Prostate gland (tissue), 2 donors: ENCODE results near the gene FGFRL1. TPM values are rescaled to one million over a fixed set of nuclear protein-coding genes. Genes with fewer than 3 reads are reported as not detected.
"Not testable (repeated sequence)": the region's sequence is repeated elsewhere in the genome, so short reads cannot be mapped to it uniquely, and the experiment has no call there.

Source experiments
- DNase-seq: peaks from one replicate; pipeline ENCODE4 v3.0.0-alpha.2; 2019; ENCODE audit warnings: low spot score
- H3K27ac ChIP-seq, 2 donors: fragments of 200-600 bp; sonication (generic); 2 replicates each; pipeline ENCODE4 v1.5.1; 2017 to 2019
- H3K27me3 ChIP-seq: fragments of 200-600 bp; sonication (generic); replicated peaks from 2 replicates; pipeline ENCODE4 v1.5.1; 2019; ENCODE audit not compliant: insufficient read depth
- H3K36me3 ChIP-seq, 2 donors: fragments of 200-600 bp; sonication (generic); 1 replicate in 1 of 2; 2 replicates in 1 of 2; pipeline versions ENCODE4 v1.5.1 to v1.8.1; 2017 to 2019
- H3K4me1 ChIP-seq: fragments of 200-600 bp; sonication (generic); replicated peaks from 2 replicates; pipeline ENCODE4 v1.5.1; 2019
- H3K4me3 ChIP-seq, 2 donors: fragments of 200-600 bp; sonication (generic); 2 replicates each; pipeline ENCODE4 v1.5.1; 2017 to 2019
- H3K9me3 ChIP-seq: fragments of 200-600 bp; sonication (generic); 2 replicates; pipeline ENCODE4 v1.5.1; 2017
- CTCF ChIP-seq, 4 experiments: fragments of 200-600 bp in 2 of 4; fragments of 450-650 bp in 2 of 4; sonication (generic) in 2 of 4; IDR thresholded peaks; 1 replicate in 3 of 4; 2 replicates in 1 of 4; pipeline ENCODE4 v1.5.1; 2016 to 2019; ENCODE audit warnings: antibody characterized with exemption in 4 of 4, mild to moderate bottlenecking in 2 of 4, moderate library complexity in 2 of 4
- POLR2A ChIP-seq: fragments of 450-650 bp; IDR thresholded peaks from one replicate; pipeline ENCODE4 v1.6.1; 2016; ENCODE audit warnings: antibody characterized with exemption, mild to moderate bottlenecking
- POLR2AphosphoS5 ChIP-seq: sonication (generic); formaldehyde crosslinking; IDR thresholded peaks from one replicate; pipeline ENCODE4 v1.6.1; 2017; ENCODE audit warnings: antibody characterized with exemption
- WGBS: methylation state at CpG from one replicate; pipeline ENCODE4 v1.1.5; 2018; 5-methylcytosine and 5-hydroxymethylcytosine counted together
- intact Hi-C: fragments of 100-400 bp; cut with DNase I; formaldehyde crosslinking; loops from one replicate; pipeline ENCODE4 v1.14.2; 2022
- total RNA-seq, 2 donors: library from RNA; depleted of rRNA; stranded (reverse); fragments of >200 nt; gene quantifications; one replicate each; pipeline ENCODE4 v1.1.0, GENCODE V29; 2016

The FGFRL1 gene
- total RNA-seq, 2 donors from 2014 or later, result 26.6 to 29.4 TPM

GRCh38 chr4:1044469-1045192 is 33.2 kb downstream of the FGFRL1 start:
- Histone ChIP-seq H3K4me1 (peaks cover 7% of the 10 kb centered on the region), H3K27me3 (no peaks in the 10 kb centered on the region), H3K4me3 (no peak overlapping the region), H3K36me3 (no peaks in the 10 kb centered on the region), H3K27ac (no peak overlapping the region), H3K9me3 (no peaks in the 10 kb centered on the region)
- intact Hi-C loops, result no loop called here
- no peak for TF ChIP-seq CTCF (IDR thresholded peaks at IDR 0.05)
- TF ChIP-seq POLR2A, result no peak
- no peak for TF ChIP-seq POLR2AphosphoS5
- no peak for DNase-seq
- WGBS, result 92% methylated on average over 12 of the region's 12 CpGs

DNA sequence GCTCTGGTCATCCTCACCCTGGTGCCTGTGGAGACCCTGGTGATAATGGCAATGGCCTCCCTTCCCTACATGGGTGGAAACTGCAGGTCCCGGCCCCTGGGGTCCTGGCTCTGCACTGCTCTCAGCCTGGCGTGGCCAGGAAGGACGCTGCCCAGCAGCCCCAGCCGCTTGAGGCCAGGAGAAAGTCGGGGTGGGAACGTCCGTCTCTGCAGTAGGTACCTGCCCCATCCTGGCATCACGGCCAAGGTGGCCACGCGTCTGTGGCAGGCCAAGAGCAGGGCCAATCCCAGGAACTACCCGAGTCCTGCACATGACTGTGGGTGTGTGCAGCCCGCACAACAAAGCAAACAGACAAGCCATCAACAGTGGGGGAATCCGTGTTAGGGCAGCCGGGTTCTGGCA is 33.8 kb downstream of the FGFRL1 start:
- Histone ChIP-seq H3K27me3 (no peaks in the 10 kb centered on the region), H3K4me3 (no peak overlapping the region), H3K27ac (no peak overlapping the region), H3K36me3 (no peaks in the 10 kb centered on the region), H3K4me1 (peaks cover 6% of the 10 kb centered on the region), H3K9me3 (no peaks in the 10 kb centered on the region)
- DNase-seq, result no peak
- 56% methylated on average over 13 of the region's 14 CpGs for WGBS
- TF ChIP-seq CTCF (IDR thresholded peaks at IDR 0.05), result no peak
- intact Hi-C loops, result no loop called here

DNA sequence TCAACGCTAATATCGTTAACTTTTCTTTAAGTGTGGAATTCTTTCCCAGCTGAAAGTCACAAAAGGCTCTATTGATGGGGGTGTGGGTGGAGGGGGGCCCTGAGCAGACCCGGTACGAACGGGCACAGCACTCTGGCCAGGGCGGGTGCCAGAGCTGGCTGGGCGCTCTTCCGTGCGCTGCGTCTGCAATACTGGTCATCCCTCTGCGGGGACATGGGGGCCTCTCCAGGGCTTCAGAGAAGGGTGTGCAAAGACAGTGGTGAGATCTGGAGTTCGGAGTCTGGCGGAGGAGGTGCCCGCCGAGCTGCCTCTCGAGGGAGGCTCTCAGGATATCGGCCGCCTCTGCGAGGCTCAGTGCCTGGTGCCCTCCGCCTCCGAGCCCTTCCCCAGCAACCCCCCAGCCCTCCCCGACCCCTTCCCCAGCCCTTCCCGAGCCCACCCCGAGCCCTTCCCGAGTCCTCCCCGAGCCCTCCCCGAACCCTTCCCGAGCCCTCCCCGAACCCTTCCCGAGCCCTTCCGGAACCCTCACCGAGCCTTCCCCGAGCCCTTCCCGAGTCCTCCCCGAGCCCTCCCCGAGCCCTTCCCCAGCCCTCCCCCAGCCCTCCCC is 34.3 kb downstream of the FGFRL1 start:
- TF ChIP-seq POLR2A, result no peak
- no peak for TF ChIP-seq POLR2AphosphoS5
- no peak for TF ChIP-seq CTCF (IDR thresholded peaks at IDR 0.05)
- no peak for DNase-seq
- H3K4me1 ChIP-seq, result peaks cover 6% of the 10 kb centered on the region
- no peaks in the 10 kb centered on the region for H3K9me3 ChIP-seq
- no peak overlapping the region for H3K4me3 ChIP-seq
- WGBS, result 50% methylated on average over 36 of the region's 36 CpGs
- no peaks in the 10 kb centered on the region for H3K36me3 ChIP-seq
- intact Hi-C loops, result no loop called here
- H3K27me3 ChIP-seq, result no peaks in the 10 kb centered on the region
- H3K27ac ChIP-seq, result no peak overlapping the region

DNA sequence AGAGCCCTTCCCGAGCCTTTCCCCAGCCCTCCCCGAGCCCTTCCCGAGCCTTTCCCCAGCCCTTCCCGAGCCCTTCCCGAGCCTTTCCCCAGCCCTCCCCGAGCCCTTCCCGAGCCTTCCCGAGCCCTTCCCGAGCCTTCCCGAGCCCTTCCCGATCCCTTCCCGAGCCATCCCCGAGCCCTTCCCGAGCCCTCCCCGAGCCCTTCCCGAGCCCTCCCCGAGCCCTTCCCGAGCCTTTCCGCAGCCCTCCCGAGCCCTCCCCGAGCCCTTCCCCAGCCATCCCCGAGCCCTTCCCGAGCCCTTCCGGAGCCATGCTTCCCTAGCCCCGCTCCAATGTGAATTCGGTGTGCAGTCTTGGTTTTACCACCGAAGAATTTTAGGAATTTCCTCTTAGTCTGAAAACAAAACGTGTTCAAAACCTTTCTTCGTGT is 35.2 kb downstream of the FGFRL1 start:
- H3K4me1 ChIP-seq, H3K4me3 ChIP-seq, H3K27me3 ChIP-seq: not testable (repeated sequence)

DNA sequence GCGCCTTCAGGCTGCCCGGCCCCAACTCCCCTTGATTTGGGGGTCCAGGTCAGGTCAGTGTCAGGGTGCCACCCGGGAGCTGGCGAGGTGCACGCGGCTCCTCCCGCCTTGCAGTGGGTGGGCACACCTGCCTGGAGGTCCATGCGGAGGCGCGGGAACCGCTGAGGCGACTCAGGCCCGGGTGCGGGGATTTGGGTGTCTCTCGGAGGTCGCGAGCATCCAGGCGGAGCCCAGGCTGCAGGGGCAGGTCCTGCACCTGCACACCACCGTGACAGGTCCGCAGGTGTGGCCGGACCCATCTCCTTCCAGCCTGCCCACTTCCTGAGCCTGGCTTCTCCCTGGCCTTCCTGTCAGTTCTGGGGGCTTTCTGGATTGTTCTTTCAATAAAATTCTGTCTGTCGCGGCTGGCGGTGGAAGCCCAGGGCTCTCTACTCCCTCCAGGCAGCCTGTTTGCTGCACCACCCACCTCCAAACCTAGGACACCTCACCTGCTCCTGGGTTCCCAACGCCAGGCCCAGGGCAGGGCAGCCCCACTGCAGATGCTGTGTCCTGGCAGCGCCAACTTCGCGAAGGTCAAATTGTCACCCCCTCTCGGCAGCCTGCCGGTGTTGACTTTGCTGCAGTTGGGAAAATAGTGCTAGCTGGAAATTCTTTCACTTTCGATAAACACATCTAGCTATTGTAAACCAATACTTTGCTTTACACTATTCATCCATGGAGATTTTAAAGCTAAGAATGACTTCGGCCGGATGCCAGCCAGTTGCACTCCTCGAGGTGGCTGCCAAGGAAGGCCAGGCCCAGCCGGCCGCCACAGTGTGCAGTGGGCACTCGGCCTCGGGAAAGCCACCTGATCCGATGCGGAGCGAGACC is 35.9 kb downstream of the FGFRL1 start:
- no peak for DNase-seq
- Histone ChIP-seq H3K4me3 (no peak overlapping the region), H3K36me3 (no peaks in the 10 kb centered on the region), H3K27ac (no peak overlapping the region), H3K27me3 (no peaks in the 10 kb centered on the region), H3K9me3 (no peaks in the 10 kb centered on the region), H3K4me1 (no peaks in the 10 kb centered on the region)
- TF ChIP-seq POLR2A (no peak), CTCF (IDR thresholded peaks at IDR 0.05) (no peak), POLR2AphosphoS5 (no peak)
- WGBS, result 51% methylated on average over 41 of the region's 41 CpGs
- intact Hi-C loops, result no loop called here

More for the DNA sequence above, 35.2 kb downstream of the FGFRL1 start:
- 23% methylated on average over 29 of the region's 29 CpGs for WGBS
- intact Hi-C loops, H3K36me3 ChIP-seq, H3K27ac ChIP-seq, H3K9me3 ChIP-seq: not testable (repeated sequence)
- DNase-seq, result peak; percentile 48
